ENCODE results near the gene KLF15.

KLF15 gene

DNA sequence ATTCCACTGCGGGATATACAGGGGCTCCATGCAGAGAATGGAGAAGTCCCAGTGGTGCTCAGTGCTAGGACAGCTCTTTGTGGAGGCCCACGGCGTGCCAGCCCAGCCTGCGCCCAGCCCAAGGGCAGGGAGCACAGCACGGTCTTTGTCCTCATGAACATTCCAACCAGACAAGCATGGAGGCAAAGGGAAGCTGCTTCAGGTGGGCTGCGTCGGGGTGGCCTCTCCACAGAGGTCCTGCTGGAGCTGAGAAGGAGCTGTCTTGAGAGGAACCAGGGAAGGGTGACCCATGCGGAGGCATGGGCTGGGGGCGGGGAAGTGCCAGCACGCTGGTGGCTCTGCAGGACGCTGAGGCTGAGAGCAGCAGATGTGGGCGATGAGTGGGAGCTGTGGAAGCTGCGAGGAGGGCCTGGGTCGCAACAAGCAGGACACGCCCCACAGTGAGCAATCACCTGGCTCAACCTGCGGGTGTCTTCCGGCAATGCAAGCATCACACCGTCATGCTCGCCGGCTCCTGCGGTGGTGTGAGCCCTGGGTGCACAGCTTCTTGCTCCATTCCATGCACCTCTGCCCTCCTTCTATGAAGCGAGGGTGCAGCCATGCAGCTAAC is 14.0 kb upstream of the KLF15 start:
- H3K27ac ChIP-seq (ENCODE audit: low read depth, low read length, severe bottlenecking) = no peak overlapping the region
- no peak overlapping the region for H3K4me3 ChIP-seq (ENCODE audit: extremely low read depth, insufficient read depth, low read length, poor library complexity, severe bottlenecking)
- H3K4me1 ChIP-seq (ENCODE audit: control insufficient read depth, insufficient read depth, low read length, poor library complexity, severe bottlenecking) = no peaks in the 10 kb centered on the region
- no peaks in the 10 kb centered on the region for H3K36me3 ChIP-seq (ENCODE audit: control insufficient read depth, insufficient read depth, low read length)
- WGBS, 2 experiments (ENCODE audit: insufficient coverage in 2 of 2) = 90 to 96% methylated on average over 21 to 22 of the region's 22 CpGs
- H3K9me3 ChIP-seq (ENCODE audit: control insufficient read depth, low read length) = no peaks in the 10 kb centered on the region

DNA sequence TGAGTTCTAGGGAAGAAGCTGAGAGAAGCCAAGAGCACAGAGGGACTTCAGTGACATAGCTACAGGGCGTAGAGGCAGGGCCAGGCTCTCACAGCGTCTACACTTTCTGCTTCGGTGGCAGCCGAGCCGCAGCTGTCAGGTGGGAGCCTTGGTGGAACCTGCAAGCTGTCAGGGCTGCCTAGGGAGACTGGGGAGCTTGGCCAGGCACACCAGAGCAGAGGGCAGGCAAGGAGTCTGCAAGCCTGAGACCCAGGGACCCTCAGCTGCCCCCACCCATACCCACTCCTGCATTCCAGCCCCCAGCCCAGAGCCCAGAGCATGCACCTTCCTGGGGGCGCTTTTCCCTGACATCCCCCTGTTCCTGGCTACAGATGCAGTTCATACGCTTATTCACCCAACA is 13.4 kb upstream of the KLF15 start:
- H3K36me3 ChIP-seq (ENCODE audit: control insufficient read depth, insufficient read depth, low read length) = no peaks in the 10 kb centered on the region
- 94% methylated on average over 7 of the region's 7 CpGs for WGBS, 2 experiments (ENCODE audit: insufficient coverage in 2 of 2)
- no peak overlapping the region for H3K27ac ChIP-seq (ENCODE audit: low read depth, low read length, severe bottlenecking)
- H3K4me1 ChIP-seq (ENCODE audit: control insufficient read depth, insufficient read depth, low read length, poor library complexity, severe bottlenecking) = no peaks in the 10 kb centered on the region
- no peaks in the 10 kb centered on the region for H3K9me3 ChIP-seq (ENCODE audit: control insufficient read depth, low read length)
- no peak overlapping the region for H3K4me3 ChIP-seq (ENCODE audit: extremely low read depth, insufficient read depth, low read length, poor library complexity, severe bottlenecking)

DNA sequence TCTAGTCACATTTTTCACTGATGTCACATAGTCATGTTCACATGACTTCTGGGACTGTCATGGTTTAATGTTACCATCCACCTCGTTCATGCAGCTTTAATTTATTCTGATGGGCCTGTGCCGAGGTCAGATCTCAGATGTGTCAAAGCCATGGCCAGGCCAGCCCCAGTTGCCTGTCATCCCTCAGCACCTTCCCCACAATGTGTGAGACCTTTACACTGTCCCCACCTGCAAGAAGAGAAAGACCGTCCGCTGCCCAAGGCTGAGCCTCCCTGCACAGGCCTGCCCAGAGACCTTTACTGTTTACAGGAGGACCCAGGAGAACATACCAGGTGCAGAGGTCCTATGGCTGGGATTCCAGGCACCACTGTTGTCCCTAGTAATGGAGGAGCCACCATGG is 12.8 kb upstream of the KLF15 start:
- Histone ChIP-seq H3K4me1 (ENCODE audit: control insufficient read depth, insufficient read depth, low read length, poor library complexity, severe bottlenecking) (no peaks in the 10 kb centered on the region), H3K4me3 (ENCODE audit: extremely low read depth, insufficient read depth, low read length, poor library complexity, severe bottlenecking) (no peak overlapping the region), H3K9me3 (ENCODE audit: control insufficient read depth, low read length) (no peaks in the 10 kb centered on the region), H3K27ac (ENCODE audit: low read depth, low read length, severe bottlenecking) (no peak overlapping the region), H3K36me3 (ENCODE audit: control insufficient read depth, insufficient read depth, low read length) (no peaks in the 10 kb centered on the region)
- 76 to 87% methylated on average over 2 to 4 of the region's 4 CpGs for WGBS, 2 experiments (ENCODE audit: insufficient coverage in 2 of 2)

DNA sequence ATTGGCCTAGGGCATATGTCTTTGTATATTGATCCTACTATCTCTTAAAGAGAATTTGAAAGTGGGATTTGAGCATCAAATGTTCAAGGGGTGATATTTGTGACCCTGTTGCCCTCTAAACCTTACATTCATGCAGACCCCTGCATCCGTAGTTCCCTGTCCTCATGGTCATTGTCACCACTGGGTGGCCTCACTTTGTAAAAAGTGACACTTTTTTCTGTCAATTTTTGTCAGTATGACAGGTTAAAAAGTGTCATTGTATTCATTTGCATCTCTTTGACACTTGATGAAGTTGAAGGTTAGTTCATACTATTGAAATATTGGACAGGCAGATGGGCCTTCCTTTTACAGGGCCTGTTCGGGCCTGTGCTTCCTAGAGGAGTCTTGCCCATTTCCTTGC is 12.3 kb upstream of the KLF15 start:
- Histone ChIP-seq H3K9me3 (ENCODE audit: control insufficient read depth, low read length) (no peaks in the 10 kb centered on the region), H3K4me3 (ENCODE audit: extremely low read depth, insufficient read depth, low read length, poor library complexity, severe bottlenecking) (no peak overlapping the region), H3K27ac (ENCODE audit: low read depth, low read length, severe bottlenecking) (no peak overlapping the region), H3K36me3 (ENCODE audit: control insufficient read depth, insufficient read depth, low read length) (no peaks in the 10 kb centered on the region), H3K4me1 (ENCODE audit: control insufficient read depth, insufficient read depth, low read length, poor library complexity, severe bottlenecking) (no peaks in the 10 kb centered on the region)
- 80 to 89% methylated on average over 2 of the region's 2 CpGs for WGBS, 2 experiments (ENCODE audit: insufficient coverage in 2 of 2)

DNA sequence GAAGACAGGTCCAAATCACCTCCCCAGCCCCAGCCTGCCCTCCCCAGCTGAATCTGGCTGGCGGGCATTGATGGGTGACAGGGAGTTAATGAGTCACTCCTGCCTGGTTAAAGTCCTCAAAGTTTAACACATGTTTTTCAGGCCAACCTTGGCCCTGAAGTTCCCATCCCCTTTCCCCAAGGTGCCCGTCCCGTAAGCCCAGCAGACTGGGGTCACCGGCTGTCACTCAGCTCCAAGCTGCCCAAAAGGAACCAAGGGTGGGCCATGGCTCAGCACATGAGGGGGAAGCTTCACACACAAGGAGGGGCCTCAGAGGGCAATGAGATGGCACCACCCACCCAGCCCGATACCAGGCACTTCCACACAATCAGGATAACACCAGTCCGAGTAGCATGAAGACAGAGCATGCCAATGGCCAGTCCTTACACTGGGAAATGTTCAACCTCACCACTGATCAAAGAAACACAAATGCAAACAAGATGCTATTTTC is 10.2 kb upstream of the KLF15 start:
- WGBS, 2 experiments (ENCODE audit: insufficient coverage in 2 of 2) = 100% methylated on average over 1 to 2 of the region's 6 CpGs
- Histone ChIP-seq H3K9me3 (ENCODE audit: control insufficient read depth, low read length) (no peaks in the 10 kb centered on the region), H3K4me3 (ENCODE audit: extremely low read depth, insufficient read depth, low read length, poor library complexity, severe bottlenecking) (no peak overlapping the region)

DNA sequence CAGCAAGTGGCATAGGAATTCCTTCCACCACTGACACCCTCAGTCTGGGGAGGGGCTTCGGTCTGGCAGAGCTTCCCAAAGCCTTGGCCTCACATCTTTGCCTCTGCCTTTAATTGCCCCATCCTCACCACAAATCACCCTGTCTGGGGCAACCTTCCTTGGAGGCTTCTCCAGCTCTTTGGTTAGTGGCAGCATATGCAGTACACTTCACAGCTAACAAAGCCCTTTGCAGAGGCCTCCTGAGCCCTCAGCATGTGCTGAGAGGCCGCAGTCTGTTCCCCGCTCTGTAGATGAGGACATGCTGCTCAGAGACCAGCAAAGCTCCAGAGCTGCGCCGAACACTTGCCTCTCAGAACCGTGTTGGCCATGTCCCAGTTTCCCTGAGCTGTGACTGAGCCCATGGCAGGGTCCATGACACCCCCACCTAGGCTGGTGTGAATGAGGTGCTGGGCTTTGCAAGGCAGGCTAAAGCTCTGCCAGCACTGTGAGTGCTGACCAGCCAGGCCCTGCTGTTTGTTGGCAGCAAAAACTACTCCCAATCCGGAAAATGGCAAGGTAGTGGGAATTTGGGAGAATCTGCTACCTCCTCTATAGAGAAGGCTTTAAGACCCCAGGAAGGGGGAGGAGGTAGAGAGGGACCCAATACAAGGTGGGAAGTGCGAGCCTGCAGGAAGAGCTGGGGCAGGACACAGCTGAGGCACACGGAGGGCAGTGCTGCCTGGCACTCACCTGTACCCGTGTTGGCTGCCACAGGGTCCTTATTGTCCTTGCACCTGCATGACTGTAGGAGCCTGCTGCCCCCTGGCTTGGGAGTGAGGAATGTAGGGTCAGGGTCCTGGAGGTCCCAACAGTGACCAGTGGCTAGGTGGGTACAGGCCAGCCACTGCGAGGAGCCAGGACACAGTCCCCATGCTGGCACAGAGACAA is 8.4 kb upstream of the KLF15 start:
- no peak overlapping the region for H3K27ac ChIP-seq (ENCODE audit: low read depth, low read length, severe bottlenecking)
- 85 to 86% methylated on average over 3 to 11 of the region's 11 CpGs for WGBS, 2 experiments (ENCODE audit: insufficient coverage in 2 of 2)
- H3K4me3 ChIP-seq (ENCODE audit: extremely low read depth, insufficient read depth, low read length, poor library complexity, severe bottlenecking) = no peak overlapping the region
- no peaks in the 10 kb centered on the region for H3K4me1 ChIP-seq (ENCODE audit: control insufficient read depth, insufficient read depth, low read length, poor library complexity, severe bottlenecking)
- no peaks in the 10 kb centered on the region for H3K36me3 ChIP-seq (ENCODE audit: control insufficient read depth, insufficient read depth, low read length)
- H3K9me3 ChIP-seq (ENCODE audit: control insufficient read depth, low read length) = no peaks in the 10 kb centered on the region

More for the DNA sequence above, 10.2 kb upstream of the KLF15 start:
- Histone ChIP-seq H3K27ac (ENCODE audit: low read depth, low read length, severe bottlenecking) (no peak overlapping the region), H3K36me3 (ENCODE audit: control insufficient read depth, insufficient read depth, low read length) (no peaks in the 10 kb centered on the region), H3K4me1 (ENCODE audit: control insufficient read depth, insufficient read depth, low read length, poor library complexity, severe bottlenecking) (no peaks in the 10 kb centered on the region)

DNA sequence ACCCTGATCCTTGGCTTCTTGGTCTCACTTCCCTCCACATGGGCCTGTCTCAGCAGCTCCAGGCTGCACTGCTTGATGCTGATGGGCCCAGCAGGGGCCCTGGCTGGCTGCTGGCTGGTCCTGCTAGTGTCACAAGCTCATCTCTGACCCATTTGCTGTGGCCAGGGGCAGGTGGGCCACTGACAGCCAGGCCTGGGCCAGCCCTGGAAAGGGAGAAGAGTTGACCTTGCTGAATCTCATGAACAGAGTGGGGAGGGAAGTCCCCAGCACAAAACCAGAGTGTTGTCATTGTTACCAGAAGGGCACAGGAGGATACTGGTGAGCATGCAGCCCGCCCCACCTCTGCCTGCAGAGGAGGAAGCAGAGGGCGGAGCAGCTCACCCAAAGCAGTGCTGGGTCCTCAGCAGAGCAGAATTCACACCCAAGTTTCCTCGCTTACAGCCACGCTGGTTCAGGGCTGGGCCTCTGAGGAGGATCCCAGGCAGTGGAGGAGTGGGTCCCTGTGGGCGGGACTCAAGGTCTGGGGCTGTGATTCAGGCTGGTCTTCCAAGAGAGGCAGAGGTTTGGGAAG is 7.6 kb upstream of the KLF15 start:
- no peak overlapping the region for H3K4me3 ChIP-seq (ENCODE audit: extremely low read depth, insufficient read depth, low read length, poor library complexity, severe bottlenecking)
- H3K27ac ChIP-seq (ENCODE audit: low read depth, low read length, severe bottlenecking) = no peak overlapping the region
- WGBS, 2 experiments (ENCODE audit: insufficient coverage in 2 of 2) = 83 to 91% methylated on average over 5 of the region's 5 CpGs
- H3K4me1 ChIP-seq (ENCODE audit: control insufficient read depth, insufficient read depth, low read length, poor library complexity, severe bottlenecking) = no peaks in the 10 kb centered on the region
- no peaks in the 10 kb centered on the region for H3K9me3 ChIP-seq (ENCODE audit: control insufficient read depth, low read length)
- no peaks in the 10 kb centered on the region for H3K36me3 ChIP-seq (ENCODE audit: control insufficient read depth, insufficient read depth, low read length)

DNA sequence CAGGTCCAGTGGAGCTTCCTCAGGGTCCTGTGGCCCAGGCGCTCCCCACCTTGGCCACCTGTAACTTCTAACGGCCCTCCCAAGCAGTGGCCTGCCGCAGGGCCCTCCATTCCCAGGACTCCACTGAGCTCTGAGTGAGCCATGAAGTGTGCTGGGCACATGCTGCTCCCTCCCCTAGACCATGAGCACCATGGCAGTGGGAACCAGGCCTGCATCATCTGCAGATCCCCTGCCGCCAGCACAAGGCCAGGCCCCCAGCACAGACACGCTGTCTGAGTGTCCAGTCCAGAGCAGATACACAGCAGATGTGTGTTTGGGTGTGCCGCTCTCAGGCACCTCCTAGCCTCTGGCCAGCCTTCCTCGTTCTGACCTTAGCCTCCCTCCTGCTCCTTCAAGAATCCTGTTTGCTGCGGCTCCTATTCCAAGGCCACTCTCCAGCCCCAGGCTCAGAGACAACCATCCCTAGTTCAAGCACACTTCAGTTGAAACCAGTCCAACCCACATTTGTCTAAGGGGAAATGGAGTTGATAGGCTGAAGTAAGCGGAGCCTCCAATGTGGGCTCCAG is 7.0 kb upstream of the KLF15 start:
- no peaks in the 10 kb centered on the region for H3K9me3 ChIP-seq (ENCODE audit: control insufficient read depth, low read length)
- H3K4me3 ChIP-seq (ENCODE audit: extremely low read depth, insufficient read depth, low read length, poor library complexity, severe bottlenecking) = no peak overlapping the region
- no peak overlapping the region for H3K27ac ChIP-seq (ENCODE audit: low read depth, low read length, severe bottlenecking)
- no peaks in the 10 kb centered on the region for H3K4me1 ChIP-seq (ENCODE audit: control insufficient read depth, insufficient read depth, low read length, poor library complexity, severe bottlenecking)
- H3K36me3 ChIP-seq (ENCODE audit: control insufficient read depth, insufficient read depth, low read length) = no peaks in the 10 kb centered on the region
- WGBS, 2 experiments (ENCODE audit: insufficient coverage in 2 of 2) = 94 to 95% methylated on average over 8 to 9 of the region's 9 CpGs

DNA sequence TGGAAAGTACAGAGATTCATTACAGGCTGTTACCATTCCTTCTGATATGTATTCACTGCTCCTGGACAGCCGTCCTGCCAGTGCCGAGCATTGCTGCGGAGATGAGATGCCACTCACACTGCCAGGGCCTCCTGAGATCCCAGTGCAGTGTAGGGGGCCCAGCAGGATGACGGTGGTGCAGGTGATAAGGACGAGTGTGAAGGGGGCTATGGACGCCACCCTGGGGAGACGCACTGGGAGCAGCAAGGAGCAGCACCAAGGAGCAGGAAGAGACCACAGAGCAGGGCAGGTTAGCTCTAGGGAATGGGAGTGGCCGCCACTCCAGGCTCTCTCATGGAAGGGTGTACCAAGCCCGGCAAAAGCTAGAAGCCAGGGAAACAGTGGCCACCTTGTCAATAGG is 4.0 kb upstream of the KLF15 start:
- H3K9me3 ChIP-seq (ENCODE audit: control insufficient read depth, low read length) = no peaks in the 10 kb centered on the region
- peaks cover 10% of the 10 kb centered on the region for H3K4me1 ChIP-seq (ENCODE audit: control insufficient read depth, insufficient read depth, low read length, poor library complexity, severe bottlenecking)
- no peak overlapping the region for H3K4me3 ChIP-seq (ENCODE audit: extremely low read depth, insufficient read depth, low read length, poor library complexity, severe bottlenecking)
- 88 to 95% methylated on average over 9 of the region's 9 CpGs for WGBS, 2 experiments (ENCODE audit: insufficient coverage in 2 of 2)
- H3K27ac ChIP-seq (ENCODE audit: low read depth, low read length, severe bottlenecking) = no peak overlapping the region
- H3K36me3 ChIP-seq (ENCODE audit: control insufficient read depth, insufficient read depth, low read length) = no peaks in the 10 kb centered on the region

DNA sequence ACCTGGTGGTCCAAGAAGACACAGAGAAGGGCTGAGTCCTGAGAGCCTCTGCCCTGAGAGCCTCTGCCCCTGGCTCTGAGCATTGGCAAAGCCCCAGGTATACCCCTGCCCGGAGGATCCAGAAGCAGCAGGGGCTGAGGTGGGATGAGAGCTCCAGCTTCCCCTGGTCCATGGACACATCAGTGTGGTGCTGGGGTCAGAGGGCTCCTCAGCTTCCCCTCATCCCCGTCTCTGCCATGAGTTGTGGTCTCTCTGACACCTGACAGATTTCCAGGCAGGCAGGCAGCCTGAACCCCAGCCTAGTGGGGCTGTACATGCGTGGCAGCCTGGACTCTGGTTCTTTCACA is 3.5 kb upstream of the KLF15 start:
- 87 to 93% methylated on average over 3 of the region's 3 CpGs for WGBS, 2 experiments (ENCODE audit: insufficient coverage in 2 of 2)
- Histone ChIP-seq H3K27ac (ENCODE audit: low read depth, low read length, severe bottlenecking) (no peak overlapping the region), H3K4me1 (ENCODE audit: control insufficient read depth, insufficient read depth, low read length, poor library complexity, severe bottlenecking) (peaks cover 15% of the 10 kb centered on the region), H3K9me3 (ENCODE audit: control insufficient read depth, low read length) (no peaks in the 10 kb centered on the region), H3K36me3 (ENCODE audit: control insufficient read depth, insufficient read depth, low read length) (no peaks in the 10 kb centered on the region), H3K4me3 (ENCODE audit: extremely low read depth, insufficient read depth, low read length, poor library complexity, severe bottlenecking) (no peak overlapping the region)
